T-helper 2 cell treated with Interferon-gamma antibody and Interleukin-4, amounts not matched to agents 100 ng/mL and 5 ng/mL, for 36 hours (primary cell): ENCODE data around the gene WWC1. TPM values are rescaled to one million over a fixed set of nuclear protein-coding genes. Genes with fewer than 3 reads are reported as not detected.
"Not testable (repeated sequence)": the region's sequence is repeated elsewhere in the genome, so short reads cannot be mapped to it uniquely, and the experiment has no call there.

ENCODE experiments used
- intact Hi-C: fragments of 100-400 bp; cut with micrococcal nuclease; formaldehyde crosslinking; loops from one replicate; pipeline ENCODE4 v1.15.1; 2023
- total RNA-seq: library from RNA; stranded (reverse); gene quantifications from 2 replicates; pipeline ENCODE4 v1.2.3, GENCODE V29; 2022

The WWC1 gene
- total RNA-seq, 1 donor from 2014 or later: not detected

- intact Hi-C loops: no loop called here
Measured at GRCh38 chr5:168409591-168410458, 118.4 kb downstream of the WWC1 start.

GRCh38 chr5:168411871-168412270, 120.4 kb downstream of the WWC1 start:
- intact Hi-C loops: no loop called here

DNA sequence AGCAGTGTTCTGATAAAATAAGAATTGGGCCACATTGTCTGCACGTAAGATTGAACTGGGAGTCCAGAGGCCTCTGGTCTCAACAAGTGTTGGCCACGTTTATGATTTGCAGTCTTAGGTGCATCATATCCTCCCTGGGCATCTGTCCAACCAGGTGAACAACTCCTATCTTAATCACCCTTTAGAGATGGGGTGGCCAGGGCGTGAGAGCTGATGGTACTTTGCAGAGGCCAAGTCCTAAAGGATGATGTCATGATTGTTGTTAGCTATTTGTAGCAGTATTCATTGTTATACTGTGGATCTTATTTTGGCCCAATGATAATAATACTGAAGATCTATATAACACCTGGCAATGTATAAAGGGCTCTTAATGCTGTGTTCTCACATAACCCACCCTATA, 121.6 kb downstream of the WWC1 start:
- intact Hi-C loops: no loop called here

DNA sequence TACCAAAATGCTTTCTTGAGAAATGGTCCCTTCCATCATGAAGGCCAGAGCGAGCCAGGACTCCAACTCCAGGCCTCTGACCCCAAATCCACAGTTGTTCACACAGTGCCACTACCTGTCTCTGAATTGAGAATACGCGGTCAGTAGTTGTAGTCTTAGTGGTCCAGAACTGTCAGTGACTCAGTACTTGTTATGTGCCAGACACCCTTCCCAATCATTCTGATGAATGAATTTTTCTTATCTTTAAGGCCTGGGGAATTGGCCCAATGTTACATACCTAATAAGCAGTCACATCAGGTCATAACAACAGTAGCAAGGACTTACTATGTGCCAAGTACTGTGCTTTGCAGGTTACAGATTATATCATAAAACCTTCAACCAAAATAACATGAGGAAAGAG, 122.2 kb downstream of the WWC1 start:
- intact Hi-C loops: no loop called here

- intact Hi-C loops: no loop called here
Measured at GRCh38 chr5:168415401-168415800, 124.0 kb downstream of the WWC1 start.

GRCh38 chr5:168415971-168416370, 124.5 kb downstream of the WWC1 start:
- intact Hi-C loops: no loop called here

GRCh38 chr5:168417731-168418429, 126.4 kb downstream of the WWC1 start:
- intact Hi-C loops: no loop called here

GRCh38 chr5:168420461-168420860, 129.0 kb downstream of the WWC1 start:
- intact Hi-C loops: no loop called here

- intact Hi-C loops: loop anchor here (1.0 kb wide), 1 partner anchor 153 kb away; no protein-coding TSS in a partner anchor
Measured at GRCh38 chr5:168422431-168422830, 131.0 kb downstream of the WWC1 start.

DNA sequence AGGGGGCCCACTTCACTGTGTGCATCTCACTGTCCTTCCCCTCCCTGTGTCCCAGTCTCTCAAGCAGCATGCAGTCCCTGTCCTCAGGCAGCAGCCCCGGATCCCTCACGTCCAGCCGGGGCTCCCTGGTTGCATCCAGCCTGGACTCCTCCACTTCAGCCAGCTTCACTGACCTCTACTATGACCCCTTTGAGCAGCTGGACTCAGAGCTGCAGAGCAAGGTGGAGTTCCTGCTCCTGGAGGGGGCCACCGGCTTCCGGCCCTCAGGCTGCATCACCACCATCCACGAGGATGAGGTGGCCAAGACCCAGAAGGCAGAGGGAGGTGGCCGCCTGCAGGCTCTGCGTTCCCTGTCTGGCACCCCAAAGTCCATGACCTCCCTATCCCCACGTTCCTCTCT, 132.0 kb downstream of the WWC1 start:
- intact Hi-C loops: no loop called here

GRCh38 chr5:168423971-168424370, 132.5 kb downstream of the WWC1 start:
- intact Hi-C loops: no loop called here

- intact Hi-C loops: no loop called here
Measured at GRCh38 chr5:168424594-168425323, 133.3 kb downstream of the WWC1 start.

GRCh38 chr5:168426007-168426863, 134.8 kb downstream of the WWC1 start:
- intact Hi-C loops: no loop called here

- intact Hi-C loops: no loop called here
Measured at GRCh38 chr5:168426864-168427172, 135.4 kb downstream of the WWC1 start.

DNA sequence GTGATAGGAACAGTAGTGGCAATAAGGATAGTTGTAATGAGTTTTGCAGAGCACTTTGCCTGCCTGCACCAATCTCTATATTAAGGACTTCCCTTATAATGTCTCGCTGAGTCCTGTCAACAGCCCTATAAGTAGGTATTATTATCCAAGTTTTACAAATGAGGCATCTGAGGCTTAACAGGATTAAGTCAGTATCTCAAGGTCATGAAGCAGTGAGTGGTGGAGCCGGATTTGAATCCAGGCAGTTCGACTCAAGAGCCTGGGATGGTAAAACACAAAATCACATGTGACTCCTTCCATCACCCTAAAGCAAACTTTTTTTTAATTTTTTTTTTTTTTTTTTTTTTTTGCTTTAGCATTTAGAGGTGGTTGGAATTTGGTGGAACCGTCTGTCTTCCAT, 135.8 kb downstream of the WWC1 start:
- intact Hi-C loops: no loop called here

DNA sequence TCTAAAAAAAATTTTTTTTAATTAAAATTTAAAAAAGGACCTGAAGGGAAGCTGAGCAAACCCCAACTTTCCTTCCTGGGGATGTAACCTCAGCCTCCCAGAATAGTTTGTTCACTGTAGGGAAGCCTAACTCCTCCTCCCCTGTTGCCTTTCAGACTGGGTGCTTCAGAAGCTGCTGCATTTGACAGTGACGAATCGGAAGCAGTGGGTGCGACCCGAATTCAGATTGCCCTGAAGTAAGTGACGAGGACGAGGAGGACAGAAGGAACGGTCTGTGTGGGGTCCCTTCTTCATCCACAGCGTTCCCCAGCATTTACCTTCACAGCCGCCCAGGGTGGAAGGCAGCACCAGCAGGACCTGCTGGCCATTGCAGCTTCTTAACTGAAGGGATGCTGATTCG, 137.1 kb downstream of the WWC1 start:
- intact Hi-C loops: no loop called here

- intact Hi-C loops: no loop called here
Measured at GRCh38 chr5:168430296-168430695, 138.9 kb downstream of the WWC1 start.

DNA sequence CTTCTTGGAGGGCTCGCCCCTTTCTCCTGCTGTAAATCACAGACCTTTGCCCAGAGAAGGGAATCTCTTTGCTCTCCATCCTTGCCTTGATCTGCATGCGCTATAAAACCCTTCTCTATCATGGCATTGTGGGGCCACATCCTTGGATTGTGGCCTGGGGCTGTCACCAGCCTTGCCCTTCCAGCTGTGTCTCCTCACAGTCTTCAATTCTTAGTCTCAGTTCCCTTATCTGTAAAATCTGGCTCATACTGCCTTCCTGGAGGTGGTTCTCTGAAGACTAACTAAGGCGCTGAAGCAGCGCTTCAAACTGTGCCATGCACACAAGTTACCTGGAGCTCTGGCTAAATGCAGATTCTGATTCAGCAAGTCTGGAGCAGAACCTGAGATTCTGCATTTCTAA, 141.5 kb downstream of the WWC1 start:
- intact Hi-C loops: no loop called here

DNA sequence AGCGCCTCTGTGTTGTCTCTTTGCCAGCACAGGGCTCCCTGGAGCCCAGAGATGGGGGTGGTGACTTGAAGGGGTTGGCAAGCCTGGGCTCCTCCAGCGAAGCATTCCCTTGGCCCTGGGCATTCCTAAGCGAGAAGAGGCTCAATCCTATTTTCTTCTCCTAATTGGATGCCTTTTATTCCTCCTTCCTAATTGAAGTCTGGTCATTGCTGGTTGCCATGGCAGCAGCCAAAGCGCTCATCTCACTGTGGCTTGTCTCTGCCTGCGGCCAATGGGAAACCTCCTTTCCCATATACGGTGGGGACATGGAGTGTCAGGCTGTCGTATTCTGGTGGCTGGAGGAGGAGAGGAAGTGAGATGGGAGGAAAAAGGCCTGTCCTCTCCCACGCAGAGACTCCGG, 142.6 kb downstream of the WWC1 start:
- intact Hi-C loops: no loop called here

- intact Hi-C loops: no loop called here
Measured at GRCh38 chr5:168434746-168435321, 143.4 kb downstream of the WWC1 start.

- intact Hi-C loops: not testable (repeated sequence)
Measured at GRCh38 chr5:168435340-168435739, 143.9 kb downstream of the WWC1 start.
